NT2/D1 (cell line): ENCODE results near the gene LHX5.
A peak's percentile ranks its signal among the peaks of the same experiment; 100 is the strongest.
"Not testable (repeated sequence)": the region's sequence is repeated elsewhere in the genome, so short reads cannot be mapped to it uniquely, and the experiment has no call there.

Source experiments
- DNase-seq: peaks from one replicate; pipeline ENCODE4 v3.0.0-alpha.2; 2011; ENCODE audit warnings: low read depth, low spot score
- H3K27me3 ChIP-seq: 2 replicates; pipeline ENCODE4 v1.6.0; 2011; ENCODE audit warnings: mild to moderate bottlenecking; ENCODE audit not compliant: insufficient read length, insufficient read depth
- H3K36me3 ChIP-seq: 2 replicates; pipeline ENCODE4 v1.6.1; 2011; ENCODE audit warnings: mild to moderate bottlenecking, low read length, mixed read lengths; ENCODE audit not compliant: insufficient read depth, insufficient read length
- H3K4me1 ChIP-seq: 2 replicates; pipeline ENCODE4 v1.5.1; 2011; ENCODE audit not compliant: insufficient read depth, insufficient read length
- H3K4me3 ChIP-seq: 2 replicates; pipeline ENCODE4 v1.5.1; 2011; ENCODE audit warnings: low read depth; ENCODE audit not compliant: insufficient read length
- H3K9ac ChIP-seq: 2 replicates; pipeline ENCODE4 v1.6.0; 2011; ENCODE audit warnings: low read depth; ENCODE audit not compliant: insufficient read length
- H3K9me3 ChIP-seq: 2 replicates; pipeline ENCODE4 v1.5.1; 2011; ENCODE audit warnings: mild to moderate bottlenecking, low read length; ENCODE audit not compliant: insufficient read depth
- SUZ12 ChIP-seq: IDR thresholded peaks from 2 replicates; pipeline ENCODE4 v1.6.1; 2011; ENCODE audit not compliant: insufficient read length, insufficient read depth; ENCODE audit errors: extremely low read depth
- YY1 ChIP-seq: IDR thresholded peaks from 2 replicates; pipeline ENCODE4 v1.6.1; 2011; ENCODE audit not compliant: insufficient read length, insufficient read depth
- ZNF274 ChIP-seq: IDR thresholded peaks from 2 replicates; pipeline ENCODE4 v1.6.1; 2011; ENCODE audit warnings: mild to moderate bottlenecking, low read depth, low read length

LHX5 gene

GRCh38 chr12:113504917-113505316 lies 33.2 kb upstream of the LHX5 start:
- no peak for TF ChIP-seq YY1
- TF ChIP-seq SUZ12, result no peak
- TF ChIP-seq ZNF274, result no peak
- Histone ChIP-seq H3K4me1 (peaks cover 16% of the 10 kb centered on the region), H3K36me3 (no peaks in the 10 kb centered on the region), H3K9ac (no peak overlapping the region), H3K9me3 (no peaks in the 10 kb centered on the region), H3K27me3 (peaks cover 6% of the 10 kb centered on the region), H3K4me3 (no peak overlapping the region)
- no peak for DNase-seq

- TF ChIP-seq ZNF274 (no peak), YY1 (no peak), SUZ12 (no peak)
- Histone ChIP-seq H3K36me3 (no peaks in the 10 kb centered on the region), H3K4me3 (no peak overlapping the region), H3K9ac (peak overlapping the region; percentile 43), H3K4me1 (peaks cover 13% of the 10 kb centered on the region), H3K27me3 (no peaks in the 10 kb centered on the region), H3K9me3 (no peaks in the 10 kb centered on the region)
- DNase-seq, result peak; percentile 70
Measured at GRCh38 chr12:113500782-113501311, 29.2 kb upstream of the LHX5 start.

- H3K9me3 ChIP-seq, result no peaks in the 10 kb centered on the region
- TF ChIP-seq YY1 (no peak), ZNF274 (no peak), SUZ12 (no peak)
- no peak overlapping the region for H3K4me3 ChIP-seq
- DNase-seq, result no peak
- peak overlapping the region; percentile 43 for H3K9ac ChIP-seq
- H3K4me1 ChIP-seq, result peaks cover 12% of the 10 kb centered on the region
- no peaks in the 10 kb centered on the region for H3K36me3 ChIP-seq
- no peaks in the 10 kb centered on the region for H3K27me3 ChIP-seq
Measured at GRCh38 chr12:113500306-113500675, 28.6 kb upstream of the LHX5 start.

- Histone ChIP-seq H3K9me3 (no peaks in the 10 kb centered on the region), H3K9ac (no peak overlapping the region), H3K27me3 (no peaks in the 10 kb centered on the region), H3K4me1 (peaks cover 12% of the 10 kb centered on the region), H3K36me3 (no peaks in the 10 kb centered on the region), H3K4me3 (no peak overlapping the region)
- TF ChIP-seq SUZ12, result no peak
- no peak for TF ChIP-seq ZNF274
- TF ChIP-seq YY1, result no peak
- no peak for DNase-seq
Measured at GRCh38 chr12:113498490-113498889, 26.8 kb upstream of the LHX5 start.

GRCh38 chr12:113497693-113498092 lies 26.0 kb upstream of the LHX5 start:
- Histone ChIP-seq H3K27me3 (no peaks in the 10 kb centered on the region), H3K9me3 (no peaks in the 10 kb centered on the region), H3K4me1 (peaks cover 12% of the 10 kb centered on the region), H3K36me3 (no peaks in the 10 kb centered on the region), H3K9ac (no peak overlapping the region), H3K4me3 (no peak overlapping the region)
- no peak for TF ChIP-seq SUZ12
- TF ChIP-seq YY1, result no peak
- no peak for TF ChIP-seq ZNF274
- no peak for DNase-seq

GRCh38 chr12:113495941-113496340 lies 24.3 kb upstream of the LHX5 start:
- H3K36me3 ChIP-seq, DNase-seq, H3K27me3 ChIP-seq, H3K4me3 ChIP-seq, H3K4me1 ChIP-seq, H3K9me3 ChIP-seq, H3K9ac ChIP-seq: not testable (repeated sequence)

GRCh38 chr12:113488322-113488721 lies 16.7 kb upstream of the LHX5 start:
- Histone ChIP-seq H3K9ac (no peak overlapping the region), H3K36me3 (no peaks in the 10 kb centered on the region), H3K4me3 (no peak overlapping the region), H3K9me3 (peaks cover 6% of the 10 kb centered on the region; the same call in 1 of the 2 replicates), H3K4me1 (peaks cover 16% of the 10 kb centered on the region), H3K27me3 (peaks cover 46% of the 10 kb centered on the region)
- DNase-seq, result no peak
- TF ChIP-seq ZNF274, result no peak
- no peak for TF ChIP-seq SUZ12
- TF ChIP-seq YY1, result no peak

GRCh38 chr12:113486722-113487121 lies 15.1 kb upstream of the LHX5 start:
- Histone ChIP-seq H3K9ac (no peak overlapping the region), H3K27me3 (peaks cover 52% of the 10 kb centered on the region), H3K36me3 (no peaks in the 10 kb centered on the region), H3K4me3 (no peak overlapping the region), H3K4me1 (peaks cover 16% of the 10 kb centered on the region), H3K9me3 (peaks cover under 1% of the 10 kb centered on the region; the same call in 1 of the 2 replicates)
- TF ChIP-seq SUZ12, result no peak
- TF ChIP-seq ZNF274, result no peak
- no peak for TF ChIP-seq YY1
- no peak for DNase-seq
